ENCODE measurements around the gene LRRC56. TPM values are rescaled to one million over a fixed set of nuclear protein-coding genes. Genes with fewer than 3 reads are reported as not detected.

LRRC56 gene
- total and polyA plus RNA-seq, 2 of the 13 experiments (the other 11 are each of a cell fraction or from before 2014, with no cell fraction given), result 0.11 to 0.29 TPM

- TF ChIP-seq KIAA2018 (CRISPR knock-in tag; IDR thresholded peaks at IDR 0.05; ENCODE audit: borderline replicate concordance) (no peak), RBM22 (optimal IDR thresholded peaks at IDR 0.05; ENCODE audit: low read length) (peak; percentile 72), IRF2 (CRISPR knock-in tag; IDR thresholded peaks at IDR 0.05) (peak; percentile 76), ZNF580 (CRISPR knock-in tag; IDR thresholded peaks at IDR 0.05; ENCODE audit: borderline replicate concordance, low read depth) (peak; percentile 49; the same call in 1 of the 2 replicates), HIVEP1 (CRISPR knock-in tag; IDR thresholded peaks at IDR 0.05) (0 out of 2 replicates have a peak, but pooled peaks have one; percentile 51), FOXK2 (IDR thresholded peaks at IDR 0.05) (no peak), ATF4 (CRISPR knock-in tag; IDR thresholded peaks at IDR 0.05) (peak in 1 of 2 experiments; percentile 97; a peak in 2 of 4 replicates), ARNTL (CRISPR knock-in tag; IDR thresholded peaks at IDR 0.05) (peak; percentile 60; the same call in 1 of the 2 replicates), ZNF747 (CRISPR knock-in tag; IDR thresholded peaks at IDR 0.05; ENCODE audit: borderline replicate concordance) (no peak), ZNF607 (CRISPR knock-in tag; IDR thresholded peaks at IDR 0.05; ENCODE audit: borderline replicate concordance) (0 out of 2 replicates have a peak, but pooled peaks have one; percentile 26), RFX1 (IDR thresholded peaks at IDR 0.05) (no peak), GATAD1 (CRISPR knock-in tag; IDR thresholded peaks at IDR 0.05) (peak; percentile 65), ZFP1 (CRISPR knock-in tag; IDR thresholded peaks at IDR 0.05) (no peak), BRCA1 (CRISPR knock-in tag; IDR thresholded peaks at IDR 0.05) (no peak), SP1 (IDR thresholded peaks at IDR 0.05) (no peak), SP1 (CRISPR knock-in tag; IDR thresholded peaks at IDR 0.05) (peak; percentile 22; the same call in 1 of the 2 replicates), MEF2D (CRISPR knock-in tag; IDR thresholded peaks at IDR 0.05) (peak; percentile 61; the same call in 1 of the 2 replicates), GABPA (IDR thresholded peaks at IDR 0.05; ENCODE audit: low read depth, low read length) (no peak), GABPA (CRISPR knock-in tag; IDR thresholded peaks at IDR 0.05; ENCODE audit: low read depth) (peak; percentile 71), MXD3 (CRISPR knock-in tag; IDR thresholded peaks at IDR 0.05) (no peak), MXI1 (IDR thresholded peaks at IDR 0.05; ENCODE audit: borderline replicate concordance, low read depth, low read length) (peak; percentile 80; the same call in 1 of the 3 replicates), PHF21A (CRISPR knock-in tag; IDR thresholded peaks at IDR 0.05) (peak; percentile 77), SMAD3 (CRISPR knock-in tag; IDR thresholded peaks at IDR 0.05) (peak; percentile 79), ZNF205 (CRISPR knock-in tag; IDR thresholded peaks at IDR 0.05) (0 out of 2 replicates have a peak, but pooled peaks have one; percentile 37), ZNF292 (CRISPR knock-in tag; IDR thresholded peaks at IDR 0.05; ENCODE audit: borderline replicate concordance, low read depth) (peak; percentile 88; the same call in 1 of the 2 replicates)
These were observed 50.7 kb downstream of the LRRC56 start (continued) for GRCh38 chr11:587978-588380.
